Right lung (tissue), 5 donors: ENCODE measurements around the gene ACYP2. TPM values are rescaled to one million over a fixed set of nuclear protein-coding genes. Genes with fewer than 3 reads are reported as not detected.
"Not testable (repeated sequence)": the region's sequence is repeated elsewhere in the genome, so short reads cannot be mapped to it uniquely, and the experiment has no call there.

Experiments used
- DNase-seq, 2 donors: peaks; one replicate each; pipeline ENCODE4 v3.0.0-alpha.2; 2013
- polyA plus RNA-seq, 5 donors: library from polyadenylated mRNA; unstranded; fragments of 120-200 nt; gene quantifications; one replicate each; pipeline versions ENCODE4 v1.2.1 to v1.2.3, GENCODE V29; 2013; ENCODE audit warnings: inconsistent platforms in 1 of 5, low replicate concordance in 1 of 5; ENCODE audit not compliant: insufficient read length in 5 of 5, insufficient read depth in 1 of 5

ACYP2 gene
- polyA plus RNA-seq, 5 donors: 14.7 to 16.8 (median 15.4) TPM

DNA sequence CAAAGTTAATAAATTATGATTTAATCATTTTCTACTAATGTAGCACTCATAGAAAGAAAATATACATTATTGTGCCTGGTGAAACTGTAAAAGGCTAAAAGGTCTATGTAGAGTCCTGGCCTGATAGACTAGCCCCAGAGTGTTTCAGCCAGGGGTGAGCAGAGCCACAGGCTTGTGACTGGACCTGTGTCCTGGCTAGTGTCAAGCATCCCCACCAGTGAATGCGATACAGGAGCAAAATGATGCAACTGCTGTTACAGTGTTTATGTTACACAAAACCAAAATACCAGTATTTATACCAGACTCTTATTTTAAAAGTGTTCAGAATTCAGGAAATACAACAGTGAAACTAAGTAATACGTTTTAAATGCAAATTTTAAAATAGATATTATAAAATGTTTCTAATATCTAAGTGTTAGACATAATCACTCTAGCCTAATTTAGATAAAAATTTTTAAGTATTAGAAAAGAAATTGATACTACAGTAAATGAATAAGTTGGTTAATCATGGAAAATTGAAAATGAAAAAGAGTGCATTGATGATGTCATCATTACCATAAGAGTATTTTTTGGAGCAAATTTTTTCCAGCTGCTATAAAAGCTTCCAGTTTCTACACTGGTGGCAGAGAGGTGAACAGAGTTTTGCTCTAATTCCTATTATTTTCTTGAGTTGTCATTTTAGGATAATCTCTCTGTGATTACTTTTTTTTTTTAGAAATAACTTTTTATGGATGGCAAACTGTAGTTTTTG lies 146.8 kb downstream of the ACYP2 start:
- peak; percentile 8 to 17 for DNase-seq

DNA sequence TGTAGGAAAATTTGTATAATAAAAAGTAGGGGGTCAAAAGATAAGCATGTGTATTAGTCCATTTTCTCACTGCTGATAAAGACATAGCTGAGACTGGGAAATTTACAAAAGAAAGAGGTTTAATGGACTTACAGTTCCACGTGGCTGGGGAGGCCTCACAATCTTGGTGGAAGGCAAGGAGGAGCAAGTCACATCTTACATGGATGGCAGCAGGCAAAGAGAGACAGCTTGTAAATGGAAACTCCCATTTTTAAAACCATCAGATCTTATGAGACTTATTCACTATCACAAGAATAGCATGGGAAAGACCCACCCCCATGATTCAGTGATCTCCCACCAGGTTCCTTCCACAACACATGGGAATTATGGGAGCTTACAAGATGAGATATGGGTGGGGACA lies 149.7 kb downstream of the ACYP2 start:
- DNase-seq: not testable (repeated sequence)

DNA sequence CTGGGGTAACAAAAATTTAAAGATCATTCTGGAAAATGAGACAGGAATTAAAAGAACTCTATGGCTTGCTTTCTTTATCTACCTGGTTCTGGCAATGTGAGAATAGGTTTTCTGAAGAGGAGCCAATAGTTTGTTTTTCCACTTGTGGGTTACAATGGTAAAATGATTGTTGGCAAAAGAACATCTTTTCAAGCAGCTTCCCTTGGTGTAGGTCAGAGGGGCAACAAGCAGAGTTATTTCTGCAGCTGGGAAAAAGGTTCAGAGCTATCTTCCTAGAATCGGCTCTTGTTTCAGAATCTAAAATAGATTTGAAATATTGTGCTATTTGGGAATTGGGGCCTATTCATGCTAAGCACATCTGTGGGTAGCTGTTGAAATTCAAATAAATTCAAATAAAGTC lies 152.2 kb downstream of the ACYP2 start:
- DNase-seq: no peak

GRCh38 chr2:54271189-54271588 lies 155.8 kb downstream of the ACYP2 start:
- DNase-seq: no peak

- no peak for DNase-seq
Measured at GRCh38 chr2:54271843-54272627, 156.6 kb downstream of the ACYP2 start.

GRCh38 chr2:54274781-54275242 lies 159.4 kb downstream of the ACYP2 start:
- no peak for DNase-seq

DNA sequence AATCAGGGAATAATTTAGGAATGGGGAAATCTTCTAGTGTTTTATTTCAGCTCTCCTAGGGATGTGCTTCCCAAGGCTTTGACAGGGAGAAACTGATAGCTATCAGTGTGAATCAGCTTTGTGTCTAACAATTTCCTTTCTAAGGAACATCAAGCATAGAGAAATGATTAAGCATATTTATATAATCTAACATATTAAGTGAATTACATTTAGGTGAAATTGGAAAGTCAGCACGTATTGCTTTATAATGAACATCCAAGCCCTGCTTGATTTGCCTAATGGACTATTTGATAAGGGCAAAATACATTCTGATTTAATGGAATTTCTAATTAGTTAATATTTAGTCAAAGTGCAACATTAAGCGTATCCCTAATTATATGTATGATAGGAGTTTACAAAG lies 160.1 kb downstream of the ACYP2 start:
- no peak for DNase-seq

DNA sequence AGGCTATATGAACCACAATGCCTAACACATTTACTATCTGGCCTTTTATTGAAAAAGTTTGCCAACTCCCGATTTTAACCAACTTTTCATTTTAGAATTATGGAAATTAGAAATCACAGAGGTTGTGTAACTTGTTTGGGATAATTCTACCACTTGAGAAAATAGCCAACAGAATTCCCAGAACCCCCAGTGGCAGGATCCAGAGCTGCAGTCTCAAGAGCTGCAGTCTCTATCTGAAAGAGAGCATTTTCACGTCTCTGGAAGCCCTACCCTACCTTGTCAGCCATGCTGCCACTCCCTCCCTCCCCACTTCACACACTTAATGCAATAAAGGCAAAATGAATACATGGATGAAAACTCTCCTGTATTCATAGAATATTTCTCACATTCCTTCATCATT lies 164.0 kb downstream of the ACYP2 start:
- DNase-seq: no peak

DNA sequence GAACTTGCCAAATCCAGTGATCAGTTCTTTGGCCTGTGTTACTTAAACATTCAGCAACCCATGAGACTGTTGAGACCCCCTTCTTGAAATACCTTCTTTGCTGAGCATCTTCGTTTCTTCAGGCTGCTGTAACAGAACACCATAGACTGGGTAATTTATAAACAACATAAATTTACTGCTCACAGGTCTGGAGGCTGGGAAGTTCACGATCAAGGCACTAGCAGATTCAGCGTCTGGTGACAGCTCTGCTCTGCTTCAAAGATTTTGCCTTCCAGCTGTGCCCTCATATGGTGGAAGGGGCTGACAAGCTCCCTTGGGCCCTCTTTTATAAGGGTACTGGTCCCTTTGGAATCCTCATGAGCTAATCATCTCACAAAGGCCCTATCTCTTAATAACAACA lies 169.4 kb downstream of the ACYP2 start:
- DNase-seq: no peak

GRCh38 chr2:54285451-54285850 lies 170.0 kb downstream of the ACYP2 start:
- no peak for DNase-seq

GRCh38 chr2:54287532-54287931 lies 172.1 kb downstream of the ACYP2 start:
- DNase-seq: no peak

GRCh38 chr2:54289917-54290316 lies 174.5 kb downstream of the ACYP2 start:
- no peak for DNase-seq

DNA sequence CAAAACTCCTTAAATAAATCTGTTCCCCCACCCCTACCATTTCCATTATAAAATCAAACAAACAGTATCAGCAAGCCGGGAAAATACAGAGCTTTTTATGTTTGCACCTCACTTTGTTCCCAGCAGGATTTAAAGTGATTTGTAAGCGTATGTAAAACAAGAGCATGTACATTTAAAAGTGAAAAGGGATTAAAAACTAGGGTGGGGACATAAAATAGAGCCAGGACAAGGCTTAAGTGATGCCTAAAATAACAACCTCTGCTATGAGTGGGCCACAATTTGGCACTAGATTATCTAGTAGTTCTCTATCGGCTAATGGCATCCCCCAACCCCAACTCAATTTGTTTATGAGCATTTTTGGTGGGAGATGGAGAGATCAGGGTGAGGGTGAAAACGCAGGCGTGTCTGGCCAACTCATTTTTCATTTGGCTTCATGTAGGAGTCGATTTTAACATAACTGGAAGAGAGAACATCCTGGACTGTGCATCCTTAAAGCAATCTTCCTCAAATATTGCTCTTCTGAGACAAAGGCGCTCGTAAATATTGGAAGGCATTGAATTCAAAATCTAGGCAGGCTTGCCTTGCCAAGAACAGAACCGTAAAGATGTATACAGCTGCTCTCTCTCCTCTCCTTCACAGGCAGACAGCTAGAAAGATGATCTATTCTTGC lies 175.1 kb downstream of the ACYP2 start:
- no peak for DNase-seq

DNA sequence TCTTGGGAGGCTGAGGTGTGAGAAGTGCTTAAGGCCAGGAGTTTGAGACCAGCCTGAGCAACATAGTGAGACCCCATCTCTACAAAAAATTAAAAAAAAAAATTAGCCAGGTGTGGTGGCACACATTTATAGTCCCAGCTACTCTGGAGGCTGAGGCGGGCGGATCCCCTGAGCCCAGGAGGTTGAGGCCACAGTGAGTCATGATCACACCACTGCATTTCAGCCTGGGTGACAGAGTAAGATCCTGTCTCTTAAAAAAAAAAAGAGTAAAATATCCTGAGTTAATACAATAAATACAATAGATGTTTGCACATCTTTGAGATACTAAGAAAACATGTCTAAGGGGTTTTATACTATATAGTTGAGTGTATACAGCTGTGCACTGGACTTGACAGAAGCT lies 179.2 kb downstream of the ACYP2 start:
- DNase-seq: not testable (repeated sequence)

GRCh38 chr2:54295911-54296310 lies 180.5 kb downstream of the ACYP2 start:
- DNase-seq: no peak

GRCh38 chr2:54298514-54298913 lies 183.1 kb downstream of the ACYP2 start:
- no peak for DNase-seq

DNA sequence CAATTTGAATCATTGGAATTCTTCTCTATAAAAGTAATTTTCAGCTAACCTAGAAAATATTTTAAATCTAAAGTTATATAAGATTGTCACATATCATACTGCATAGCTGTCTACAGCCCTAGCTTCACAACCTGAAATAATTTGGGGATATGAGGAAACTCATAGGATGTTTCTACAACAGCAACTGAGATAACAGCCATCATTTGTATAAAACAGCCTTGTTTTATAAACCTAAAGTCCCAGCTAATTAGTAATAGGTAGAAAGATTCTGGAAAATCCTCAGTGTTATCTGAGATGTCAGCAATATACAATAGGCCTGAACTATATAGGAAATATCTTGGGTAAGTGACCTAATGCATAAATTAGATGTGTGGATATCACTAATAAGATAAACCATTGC lies 188.2 kb downstream of the ACYP2 start:
- no peak for DNase-seq

DNA sequence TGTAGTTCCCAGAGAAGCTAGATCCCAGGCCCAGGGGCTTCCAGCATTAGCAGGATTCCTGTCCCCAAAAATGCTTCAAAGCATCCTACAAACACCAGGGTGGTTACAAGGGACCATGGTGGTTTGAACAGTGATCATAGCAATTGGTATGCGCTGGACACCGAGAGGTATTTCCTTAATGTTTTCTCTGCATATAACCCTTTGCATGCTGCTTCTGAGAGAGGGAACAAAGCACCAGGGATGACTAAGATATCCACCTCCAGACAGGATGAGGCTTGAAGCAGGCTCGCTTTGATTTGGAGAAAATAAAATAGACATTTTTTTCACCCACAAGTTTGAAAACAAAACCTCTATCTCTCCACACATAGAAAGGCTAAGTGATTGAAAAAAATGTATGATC lies 191.1 kb downstream of the ACYP2 start:
- no peak for DNase-seq

GRCh38 chr2:54308186-54308585 lies 192.8 kb downstream of the ACYP2 start:
- DNase-seq: no peak

- DNase-seq: no peak
Measured at GRCh38 chr2:54308782-54309181, 193.4 kb downstream of the ACYP2 start.

DNA sequence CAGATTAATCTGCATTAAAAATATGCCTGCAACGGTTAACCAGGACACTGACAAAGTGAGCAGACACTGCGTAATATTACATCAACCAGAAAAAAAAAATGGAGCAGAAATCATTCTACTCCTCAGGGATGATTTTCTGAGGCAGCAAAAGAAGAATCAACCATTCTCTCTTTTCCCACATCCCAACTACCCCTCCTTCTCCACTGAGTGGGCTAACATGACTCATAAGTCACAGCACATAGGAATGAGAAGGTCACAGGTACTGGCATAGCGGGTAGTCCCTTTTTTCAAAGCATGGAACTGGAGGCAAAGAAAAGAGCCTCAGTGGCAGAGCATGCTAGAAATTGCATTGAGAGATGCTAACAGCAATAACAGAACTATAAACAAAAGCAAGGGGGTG lies 194.9 kb downstream of the ACYP2 start:
- no peak for DNase-seq

GRCh38 chr2:54310961-54311360 lies 195.5 kb downstream of the ACYP2 start:
- no peak for DNase-seq

- no peak for DNase-seq
Measured at GRCh38 chr2:54313147-54313546, 197.7 kb downstream of the ACYP2 start.
